HL-60 (cell line): ENCODE measurements around the gene BLID.

Experiments
- CTCF ChIP-seq: IDR thresholded peaks from one replicate; pipeline ENCODE4 v1.5.1; 2011; ENCODE audit warnings: low read length, control low read depth, inconsistent platforms; ENCODE audit not compliant: insufficient read depth
- POLR2AphosphoS5 ChIP-seq: IDR thresholded peaks from 2 replicates; pipeline ENCODE4 v1.6.1; 2012; ENCODE audit warnings: low read depth
- REST ChIP-seq: IDR thresholded peaks from 2 replicates; pipeline ENCODE4 v1.6.1; 2012; ENCODE audit warnings: low read depth; ENCODE audit not compliant: insufficient replicate concordance
- SPI1 ChIP-seq: IDR thresholded peaks from 2 replicates; pipeline ENCODE4 v1.6.1; 2012; ENCODE audit warnings: low read depth, mild to moderate bottlenecking, borderline replicate concordance

- no peak for TF ChIP-seq CTCF
- no peak for TF ChIP-seq POLR2AphosphoS5
- TF ChIP-seq SPI1: no peak
- TF ChIP-seq REST: no peak
These were observed 10.1 kb upstream of the BLID start for GRCh38 chr11:122126024-122126688.
